ENCODE results near the gene OGN. TPM values are rescaled to one million over a fixed set of nuclear protein-coding genes. Genes with fewer than 3 reads are reported as not detected.
A peak's percentile ranks its signal among the peaks of the same experiment; 100 is the strongest.

Gene OGN
- not detected in 2 replicates for polyA plus RNA-seq (2013)

DNA sequence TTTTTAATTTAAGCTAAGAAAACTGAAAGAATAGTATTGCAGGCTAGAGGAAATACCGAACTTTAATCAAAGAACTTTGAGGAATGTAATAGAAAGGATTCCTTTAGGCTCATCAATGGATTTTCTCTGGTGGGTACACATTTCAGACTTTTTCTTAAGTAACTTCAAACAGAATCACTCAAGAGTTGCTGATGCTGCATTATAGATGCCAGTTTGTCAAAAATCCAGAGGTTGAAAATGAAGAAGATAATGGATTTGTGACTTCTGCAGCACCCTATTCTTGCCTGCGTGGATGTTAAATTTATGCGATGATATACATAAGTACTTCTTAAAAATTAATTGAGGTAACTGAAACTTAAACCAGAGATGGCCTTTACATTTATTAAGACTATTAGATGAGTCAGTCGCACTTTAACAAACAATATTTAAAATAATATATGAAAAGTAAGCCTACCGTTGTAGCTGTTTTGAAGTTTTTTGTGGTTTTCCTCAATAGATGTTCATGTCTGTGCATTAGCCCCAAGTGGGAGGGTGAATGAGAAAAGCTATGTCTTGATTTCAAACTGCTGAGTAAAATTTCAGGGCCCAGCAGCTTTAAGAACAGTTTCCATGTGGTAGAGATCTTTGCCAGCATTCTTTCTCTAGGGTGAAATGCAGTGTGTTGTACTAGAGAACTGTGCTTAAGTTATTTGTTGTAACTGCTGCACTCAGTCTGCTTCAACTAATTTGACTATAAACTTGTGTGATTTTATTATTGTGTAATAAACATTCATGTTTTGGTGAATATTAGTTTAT, at the start of gene OGN:
TSS of gene OGN (minus strand) at position 537 of the 795 bp plus-strand sequence. CDS start 1,171 bp downstream, outside the sequence.
- Histone ChIP-seq H2AK5ac (ENCODE audit: low read length) (no peak within 1 kb of the TSS), H4K91ac (ENCODE audit: low read depth, low read length) (no peak within 1 kb of the TSS), H3K79me2 (ENCODE audit: control insufficient read depth, insufficient read depth, low read length, poor library complexity) (no peaks in the 10 kb centered on the region), H3K14ac (ENCODE audit: low read length) (no peak within 1 kb of the TSS), H3K4me3 (ENCODE audit: low read depth, low read length) (no peak within 1 kb of the TSS), H2BK120ac (ENCODE audit: insufficient read depth, low read length, poor library complexity) (no peak within 1 kb of the TSS), H2AFZ (ENCODE audit: insufficient read depth, low read length, poor library complexity) (no peak within 1 kb of the TSS), H3K4me1 (ENCODE audit: control insufficient read depth in 1 of 2, insufficient read depth in 2 of 2, low read length in 2 of 2) (no peaks in the 10 kb centered on the region), H3K9me3 (ENCODE audit: insufficient read depth, low read depth, low read length) (no peaks in the 10 kb centered on the region), H3K18ac (ENCODE audit: low read length) (no peak within 1 kb of the TSS), H3K79me1 (ENCODE audit: low read length) (no peaks in the 10 kb centered on the region), H4K12ac (ENCODE audit: low read depth, low read length) (no peak within 1 kb of the TSS), H3K4ac (ENCODE audit: low read depth, low read length) (no peak within 1 kb of the TSS), H3K4me2 (ENCODE audit: low read length) (no peak within 1 kb of the TSS), H3K23ac (ENCODE audit: low read length) (no peak within 1 kb of the TSS), H3K27me3 (ENCODE audit: insufficient read depth, low read length) (no peaks in the 10 kb centered on the region), H3K9ac (ENCODE audit: low read length) (no peak within 1 kb of the TSS), H2BK12ac (ENCODE audit: low read length) (no peak within 1 kb of the TSS), H4K8ac (ENCODE audit: low read depth, low read length) (no peak within 1 kb of the TSS), H3K27ac (ENCODE audit: low read depth, low read length) (no peak within 1 kb of the TSS), H2BK5ac (ENCODE audit: low read depth, low read length, poor library complexity) (no peak within 1 kb of the TSS), H3K36me3 (ENCODE audit: control insufficient read depth in 1 of 2, insufficient read depth in 2 of 2, low read length in 2 of 2) (no peaks in the 10 kb centered on the region)
- no peak for DNase-seq
- WGBS (ENCODE audit: extremely low coverage, insufficient coverage, insufficient read length), result no CpG with 5 or more reads among the region's 5 CpGs

GRCh38 chr9:92446536-92446935, 42.2 kb upstream of the OGN start:
- Histone ChIP-seq H3K18ac (ENCODE audit: low read length) (no peak overlapping the region), H3K27ac (ENCODE audit: low read depth, low read length) (no peak overlapping the region), H2AK5ac (ENCODE audit: low read length) (no peak overlapping the region), H3K79me2 (ENCODE audit: control insufficient read depth, insufficient read depth, low read length, poor library complexity) (no peaks in the 10 kb centered on the region), H2AFZ (ENCODE audit: insufficient read depth, low read length, poor library complexity) (no peak overlapping the region), H3K9ac (ENCODE audit: low read length) (no peak overlapping the region), H3K36me3 (ENCODE audit: control insufficient read depth in 1 of 2, insufficient read depth in 2 of 2, low read length in 2 of 2) (no peaks in the 10 kb centered on the region), H4K91ac (ENCODE audit: low read depth, low read length) (no peak overlapping the region), H4K12ac (ENCODE audit: low read depth, low read length) (no peak overlapping the region), H2BK12ac (ENCODE audit: low read length) (no peak overlapping the region), H2BK120ac (ENCODE audit: insufficient read depth, low read length, poor library complexity) (no peak overlapping the region), H2BK5ac (ENCODE audit: low read depth, low read length, poor library complexity) (no peak overlapping the region), H3K4me3 (ENCODE audit: low read depth, low read length) (no peak overlapping the region), H3K27me3 (ENCODE audit: insufficient read depth, low read length) (no peaks in the 10 kb centered on the region), H3K4ac (ENCODE audit: low read depth, low read length) (no peak overlapping the region), H3K9me3 (ENCODE audit: insufficient read depth, low read depth, low read length) (no peaks in the 10 kb centered on the region), H3K4me1 (ENCODE audit: control insufficient read depth in 1 of 2, insufficient read depth in 2 of 2, low read length in 2 of 2) (no peaks in the 10 kb centered on the region), H3K4me2 (ENCODE audit: low read length) (no peak overlapping the region), H3K79me1 (ENCODE audit: low read length) (no peaks in the 10 kb centered on the region), H3K14ac (ENCODE audit: low read length) (no peak overlapping the region), H3K23ac (ENCODE audit: low read length) (no peak overlapping the region), H4K8ac (ENCODE audit: low read depth, low read length) (no peak overlapping the region)
- no peak for DNase-seq

GRCh38 chr9:92444841-92445240, 40.5 kb upstream of the OGN start:
- H3K23ac ChIP-seq (ENCODE audit: low read length), result no peak overlapping the region
- no CpG with 5 or more reads among the region's 4 CpGs for WGBS (ENCODE audit: extremely low coverage, insufficient coverage, insufficient read length)

GRCh38 chr9:92440751-92441046, 36.3 kb upstream of the OGN start:
- DNase-seq, result no peak
- WGBS (ENCODE audit: extremely low coverage, insufficient coverage, insufficient read length), result no CpG with 5 or more reads among the region's 6 CpGs
- no peak overlapping the region for H2AK5ac ChIP-seq (ENCODE audit: low read length)

More at GRCh38 chr9:92444841-92445240, 40.5 kb upstream of the OGN start:
- Histone ChIP-seq H3K4me1 (ENCODE audit: control insufficient read depth in 1 of 2, insufficient read depth in 2 of 2, low read length in 2 of 2) (no peaks in the 10 kb centered on the region), H3K27me3 (ENCODE audit: insufficient read depth, low read length) (no peaks in the 10 kb centered on the region), H3K4me2 (ENCODE audit: low read length) (no peak overlapping the region), H2AFZ (ENCODE audit: insufficient read depth, low read length, poor library complexity) (no peak overlapping the region), H3K9me3 (ENCODE audit: insufficient read depth, low read depth, low read length) (no peaks in the 10 kb centered on the region), H3K27ac (ENCODE audit: low read depth, low read length) (no peak overlapping the region), H3K18ac (ENCODE audit: low read length) (no peak overlapping the region), H4K91ac (ENCODE audit: low read depth, low read length) (no peak overlapping the region), H2BK12ac (ENCODE audit: low read length) (no peak overlapping the region), H3K4ac (ENCODE audit: low read depth, low read length) (no peak overlapping the region), H4K12ac (ENCODE audit: low read depth, low read length) (no peak overlapping the region), H3K36me3 (ENCODE audit: control insufficient read depth in 1 of 2, insufficient read depth in 2 of 2, low read length in 2 of 2) (no peaks in the 10 kb centered on the region), H4K8ac (ENCODE audit: low read depth, low read length) (no peak overlapping the region), H2BK5ac (ENCODE audit: low read depth, low read length, poor library complexity) (no peak overlapping the region), H3K79me2 (ENCODE audit: control insufficient read depth, insufficient read depth, low read length, poor library complexity) (no peaks in the 10 kb centered on the region), H3K9ac (ENCODE audit: low read length) (no peak overlapping the region), H2AK5ac (ENCODE audit: low read length) (no peak overlapping the region), H3K79me1 (ENCODE audit: low read length) (no peaks in the 10 kb centered on the region), H2BK120ac (ENCODE audit: insufficient read depth, low read length, poor library complexity) (no peak overlapping the region), H3K4me3 (ENCODE audit: low read depth, low read length) (peak overlapping the region; percentile 12), H3K14ac (ENCODE audit: low read length) (no peak overlapping the region)
- no peak for DNase-seq

More at GRCh38 chr9:92440751-92441046, 36.3 kb upstream of the OGN start:
- Histone ChIP-seq H2AFZ (ENCODE audit: insufficient read depth, low read length, poor library complexity) (no peak overlapping the region), H2BK5ac (ENCODE audit: low read depth, low read length, poor library complexity) (no peak overlapping the region), H3K14ac (ENCODE audit: low read length) (no peak overlapping the region), H4K12ac (ENCODE audit: low read depth, low read length) (no peak overlapping the region), H3K27ac (ENCODE audit: low read depth, low read length) (no peak overlapping the region), H3K4me3 (ENCODE audit: low read depth, low read length) (no peak overlapping the region), H3K79me2 (ENCODE audit: control insufficient read depth, insufficient read depth, low read length, poor library complexity) (no peaks in the 10 kb centered on the region), H3K4me2 (ENCODE audit: low read length) (no peak overlapping the region), H4K91ac (ENCODE audit: low read depth, low read length) (no peak overlapping the region), H4K8ac (ENCODE audit: low read depth, low read length) (no peak overlapping the region), H3K4ac (ENCODE audit: low read depth, low read length) (no peak overlapping the region), H3K79me1 (ENCODE audit: low read length) (no peaks in the 10 kb centered on the region), H3K23ac (ENCODE audit: low read length) (no peak overlapping the region), H3K9me3 (ENCODE audit: insufficient read depth, low read depth, low read length) (no peaks in the 10 kb centered on the region), H3K4me1 (ENCODE audit: control insufficient read depth in 1 of 2, insufficient read depth in 2 of 2, low read length in 2 of 2) (no peaks in the 10 kb centered on the region), H2BK120ac (ENCODE audit: insufficient read depth, low read length, poor library complexity) (no peak overlapping the region), H3K18ac (ENCODE audit: low read length) (no peak overlapping the region), H3K9ac (ENCODE audit: low read length) (no peak overlapping the region), H3K36me3 (ENCODE audit: control insufficient read depth in 1 of 2, insufficient read depth in 2 of 2, low read length in 2 of 2) (no peaks in the 10 kb centered on the region), H3K27me3 (ENCODE audit: insufficient read depth, low read length) (no peaks in the 10 kb centered on the region), H2BK12ac (ENCODE audit: low read length) (no peak overlapping the region)
